DMS153 (cell line): Measurements from ENCODE around the gene CISD3.

ENCODE experiments used
- DNase-seq: peaks from one replicate; lab custom pipeline; 2025; lab: John Stamatoyannopoulos, UW

The CISD3 gene

GRCh38 chr17:38728290-38728831 is 1.8 kb upstream of the CISD3 start:
- no peak for DNase-seq

DNA sequence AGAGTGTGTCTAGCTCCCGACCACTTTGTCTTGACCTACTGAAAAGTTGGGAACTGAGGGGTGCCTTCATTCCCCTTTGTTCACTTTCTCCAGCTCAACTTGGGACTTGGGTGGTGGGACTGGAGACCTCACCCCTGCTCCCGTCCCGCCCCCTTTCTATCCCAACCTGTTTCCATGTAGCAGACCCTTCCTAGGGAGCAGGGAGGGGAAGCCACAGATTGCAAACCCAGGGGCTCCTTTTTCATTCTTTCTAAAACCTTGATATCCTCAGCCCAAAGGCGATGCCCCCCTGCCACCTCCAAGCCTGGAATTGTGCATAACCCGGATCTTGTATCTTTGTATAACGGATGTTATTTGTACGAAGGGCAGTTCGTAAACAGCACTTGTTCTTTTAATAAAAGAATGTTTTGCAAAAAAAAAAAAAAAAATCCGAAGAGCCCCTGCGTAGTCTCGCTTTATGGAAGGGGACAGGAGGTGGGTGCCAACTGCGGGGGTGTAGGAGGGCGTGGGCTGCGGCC is 714 bp upstream of the CISD3 start:
- DNase-seq = no peak

GRCh38 chr17:38730526-38731379 is 612 bp downstream of the CISD3 start:
- peak; percentile 61 for DNase-seq

DNA sequence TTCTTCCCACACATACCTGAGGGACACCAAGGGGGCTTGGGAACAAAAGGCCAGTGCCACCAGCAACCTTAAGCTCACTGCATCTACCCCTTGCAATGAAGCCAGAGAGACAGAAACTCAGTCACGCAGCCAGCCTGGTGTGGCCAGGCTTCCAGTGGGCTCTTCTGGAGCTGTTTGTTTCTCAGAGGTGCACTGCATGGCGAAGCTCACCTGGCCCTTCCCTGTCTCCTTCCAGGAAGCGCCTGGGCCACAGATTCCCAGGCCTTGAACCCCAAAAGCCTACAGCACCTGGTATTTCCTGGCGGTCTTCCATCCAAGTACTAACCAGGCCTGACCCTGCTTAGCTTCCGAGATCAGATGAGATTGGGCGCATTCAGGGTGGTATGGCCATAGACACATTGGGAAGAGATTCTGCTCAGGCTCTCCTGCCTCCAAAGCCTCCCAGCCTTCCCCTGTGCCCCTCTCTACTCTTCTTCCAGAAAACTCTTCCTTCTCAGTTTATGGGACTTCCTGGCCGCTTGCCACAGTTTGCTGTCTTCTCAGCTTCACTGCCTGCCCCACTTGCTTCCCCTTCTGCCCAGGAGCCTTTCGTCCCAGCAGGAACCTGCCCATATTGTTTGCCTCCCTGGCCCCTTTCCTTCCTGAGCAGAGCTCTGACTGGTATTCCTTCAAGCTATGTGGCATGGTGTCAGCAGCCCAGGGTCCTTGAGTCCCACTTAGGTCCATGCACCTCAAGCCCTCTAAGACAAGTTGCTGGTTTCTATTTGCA is 1.6 kb downstream of the CISD3 start:
- DNase-seq = no peak

DNA sequence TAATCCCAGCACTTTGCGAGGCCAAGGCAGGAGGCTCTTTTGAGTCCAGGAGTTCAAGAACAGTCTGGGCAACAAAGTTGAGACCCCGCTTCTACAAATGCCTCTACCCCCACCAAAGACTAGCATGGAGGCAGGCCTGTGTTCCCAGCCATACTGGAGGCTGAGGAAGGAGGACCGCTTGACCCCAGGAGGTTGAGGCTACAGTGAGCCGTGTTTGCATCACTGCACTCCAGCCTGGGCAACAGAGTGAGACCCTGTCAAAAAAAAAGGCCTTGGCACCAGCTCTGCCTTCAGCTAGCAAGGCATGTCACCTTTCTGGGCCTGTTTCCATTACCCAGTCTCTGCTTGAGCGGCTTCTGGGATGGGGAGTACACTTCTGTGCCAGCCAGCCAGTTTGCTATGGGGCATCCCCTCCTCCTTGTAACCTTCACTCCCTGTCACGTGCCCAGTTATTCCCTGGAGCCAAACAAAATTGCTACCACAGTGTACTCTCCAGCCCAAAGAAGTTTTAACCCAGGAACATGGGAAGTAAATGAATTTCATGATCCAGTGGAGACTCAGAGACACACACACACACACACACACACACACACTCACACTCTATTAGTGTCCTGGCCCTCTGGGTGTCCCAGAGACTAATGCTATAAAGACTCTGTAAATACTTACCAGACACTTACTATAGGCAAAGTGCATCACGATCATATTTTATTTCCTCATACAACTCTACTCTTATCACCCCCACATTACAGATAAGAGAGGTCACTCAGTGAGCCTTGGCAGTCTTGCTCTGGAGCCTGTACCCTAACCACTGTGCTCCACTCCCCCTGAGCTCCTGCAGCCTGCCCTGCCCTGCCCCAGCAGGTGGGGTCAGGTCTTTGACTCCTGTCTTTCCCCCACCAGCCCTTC is 2.5 kb downstream of the CISD3 start:
- DNase-seq = no peak

- no peak for DNase-seq
Measured at GRCh38 chr17:38733282-38733981, 3.3 kb downstream of the CISD3 start.

DNA sequence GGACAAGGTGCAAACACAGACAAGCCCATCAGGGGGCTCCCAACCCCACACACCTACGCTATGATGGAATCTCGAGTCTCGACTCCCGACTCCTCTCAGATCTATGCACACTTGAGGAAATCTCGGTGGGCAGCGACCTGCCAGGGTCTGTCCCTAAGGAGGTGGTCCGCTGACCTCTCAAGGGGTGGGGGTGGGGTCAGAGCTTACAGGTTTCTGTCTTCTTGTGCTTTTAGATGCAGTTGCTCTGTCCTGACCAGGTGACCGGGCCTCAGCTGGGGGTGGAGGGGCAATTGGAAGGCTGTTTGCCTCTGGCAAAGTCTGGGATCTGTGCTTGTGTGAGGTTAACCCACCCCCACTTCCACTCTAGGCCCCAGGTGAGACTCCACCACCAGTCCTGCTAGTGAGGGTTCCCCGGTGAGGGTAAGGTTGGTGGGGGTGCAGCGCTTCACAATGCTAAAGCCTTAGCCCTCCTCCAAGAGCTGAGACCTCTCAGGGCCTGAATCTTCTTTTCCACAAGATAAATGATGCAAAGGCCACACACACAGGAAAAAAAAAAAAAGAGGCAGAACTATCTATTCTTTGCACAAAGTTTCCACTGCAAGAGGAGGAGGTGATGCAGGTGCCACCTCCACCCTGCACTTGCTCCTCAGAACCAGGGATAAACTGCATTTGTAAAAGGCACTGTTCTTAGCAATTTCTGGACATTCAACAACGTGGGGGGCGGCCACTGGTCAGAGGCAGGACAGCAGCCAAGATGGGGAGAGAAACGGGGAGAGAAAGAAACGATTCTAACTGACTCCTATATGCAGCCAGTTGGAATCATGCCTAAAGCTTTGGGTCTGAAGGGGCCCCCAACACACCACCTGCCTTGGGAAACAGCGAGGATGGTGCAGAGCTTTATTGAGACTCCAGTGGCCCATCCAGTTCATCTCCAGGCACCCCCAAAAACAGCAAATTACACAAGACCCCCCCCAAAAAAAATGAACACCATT is 4.1 kb downstream of the CISD3 start:
- DNase-seq = no peak

DNA sequence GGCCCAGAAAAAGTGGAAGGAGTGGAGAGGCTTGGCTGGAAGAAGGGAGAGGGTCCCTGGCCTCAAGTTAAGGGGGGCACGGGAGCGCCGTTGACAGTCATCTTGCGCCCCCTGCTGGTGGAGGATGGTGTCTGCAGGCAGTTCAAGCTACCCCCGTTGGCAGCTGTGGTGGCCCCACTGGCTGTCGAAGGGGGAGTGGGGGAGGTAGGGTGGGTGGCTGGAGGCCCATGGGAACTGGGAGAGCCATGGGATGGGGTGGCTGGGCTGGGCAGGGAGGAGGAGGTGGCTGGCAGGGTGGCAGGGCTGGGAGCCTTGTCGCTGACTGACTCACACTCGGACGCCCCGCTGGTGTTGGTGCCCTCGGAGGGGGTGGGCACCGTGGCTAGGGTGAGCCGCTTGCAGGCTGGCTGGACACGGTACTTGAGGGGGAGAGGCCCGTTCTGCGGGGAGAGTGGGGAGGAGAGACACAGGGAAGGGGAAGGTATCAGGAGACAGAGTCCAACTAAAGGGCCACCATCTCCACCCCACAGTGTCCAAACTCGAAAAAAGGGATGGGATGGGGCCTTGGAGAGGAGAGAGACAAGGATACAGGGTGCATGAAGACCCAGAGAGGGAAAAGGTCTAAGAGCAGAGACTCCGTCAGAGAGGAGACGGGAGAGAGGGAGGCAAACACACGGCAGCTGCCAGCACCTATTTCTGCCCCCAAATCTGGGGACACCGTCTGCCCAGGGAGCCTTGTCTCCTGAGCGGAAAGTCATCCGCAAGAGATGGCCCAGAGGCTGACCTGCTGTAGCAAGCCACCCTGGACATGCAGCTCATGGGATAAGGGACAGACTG is 5.2 kb downstream of the CISD3 start:
- DNase-seq = no peak

GRCh38 chr17:38738007-38738662 is 8.0 kb downstream of the CISD3 start:
- DNase-seq = no peak

GRCh38 chr17:38738686-38739085 is 8.5 kb downstream of the CISD3 start:
- DNase-seq = no peak

DNA sequence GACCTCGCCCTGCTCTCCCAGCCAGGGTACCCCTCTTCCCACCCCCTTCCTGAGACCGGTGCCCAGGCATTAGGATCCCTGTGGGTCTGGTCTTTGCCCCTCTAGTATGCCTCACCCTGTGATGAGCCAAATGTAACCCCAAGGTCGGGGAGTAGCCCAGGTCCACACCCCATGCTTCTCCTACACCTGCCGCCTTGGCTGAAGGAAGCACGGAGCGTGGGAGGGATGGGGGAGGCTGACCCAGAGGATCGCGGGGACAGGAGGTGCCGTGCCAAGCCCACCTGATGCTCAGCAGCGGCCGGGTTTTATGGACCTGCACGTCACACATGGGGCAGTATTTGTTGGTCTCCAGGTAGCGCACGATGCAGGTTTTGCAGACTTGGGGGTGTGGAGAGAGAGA is 9.2 kb downstream of the CISD3 start:
- DNase-seq = no peak

- no peak for DNase-seq
Measured at GRCh38 chr17:38740044-38740443, 9.9 kb downstream of the CISD3 start.

DNA sequence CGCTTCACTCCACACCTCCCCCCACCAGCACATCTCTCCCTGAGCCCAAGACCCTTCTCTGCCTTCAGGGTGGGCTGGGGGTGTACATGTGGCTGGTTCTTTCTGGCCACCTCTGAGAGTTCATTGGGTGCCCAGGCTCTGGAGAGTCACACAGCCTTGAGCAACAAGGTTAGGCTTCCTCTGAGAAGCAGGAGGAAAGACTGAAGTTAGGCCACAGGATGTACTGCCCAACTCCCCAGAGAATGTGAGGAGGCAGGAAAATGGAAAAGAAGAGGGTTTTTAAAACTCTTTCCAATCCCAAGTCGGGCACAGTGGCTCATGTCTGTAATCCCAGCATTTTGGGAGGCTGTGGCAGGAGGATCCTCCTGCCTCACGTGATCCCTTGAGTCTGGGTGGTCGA is 10.7 kb downstream of the CISD3 start:
- no peak for DNase-seq

- DNase-seq = no peak
Measured at GRCh38 chr17:38741461-38741860, 11.3 kb downstream of the CISD3 start.

- no peak for DNase-seq
Measured at GRCh38 chr17:38741921-38742410, 11.8 kb downstream of the CISD3 start.

DNA sequence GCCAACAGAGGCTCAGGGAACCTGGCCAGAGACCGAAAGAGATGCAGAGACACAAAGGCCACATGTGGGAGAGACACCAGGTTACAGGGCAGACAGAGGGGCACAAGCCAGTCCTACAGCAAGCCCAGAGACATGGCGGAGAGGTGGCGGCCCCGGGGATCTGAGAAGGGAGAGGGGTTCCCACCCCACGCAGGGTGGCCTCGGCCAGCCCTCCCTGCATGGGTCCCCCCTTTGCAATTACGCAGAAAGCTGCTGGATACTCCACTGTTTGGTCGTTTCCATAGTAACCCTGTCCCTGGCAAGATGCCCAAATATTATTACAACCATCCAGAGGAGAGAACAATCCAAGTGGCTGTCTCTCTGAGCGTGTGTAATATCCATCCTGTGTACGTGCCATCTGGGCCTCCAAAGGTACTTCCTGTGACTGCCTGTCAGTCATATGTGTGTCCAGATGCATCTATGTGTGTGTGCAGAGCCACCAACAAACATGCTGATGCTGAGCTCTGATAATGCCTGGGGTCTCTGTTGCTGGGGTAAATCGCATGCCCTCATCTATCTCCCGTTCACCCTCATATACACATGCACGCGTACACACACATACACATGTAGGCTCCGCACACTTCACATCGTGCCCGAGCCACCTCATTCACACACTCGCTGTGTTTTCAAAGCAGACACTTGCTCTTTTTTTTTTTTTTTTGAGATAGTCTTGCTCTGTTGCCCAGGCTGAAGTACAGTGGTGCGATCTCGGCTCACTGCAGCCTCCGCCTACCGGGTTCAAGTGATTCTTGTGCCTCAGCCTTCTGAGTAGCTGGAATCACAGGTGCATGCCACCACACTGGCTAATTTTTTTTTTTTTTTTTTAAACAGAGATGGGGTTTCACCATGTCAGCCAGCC is 12.5 kb downstream of the CISD3 start:
- DNase-seq = peak; percentile 81

- peak; percentile 57 for DNase-seq
Measured at GRCh38 chr17:38743556-38744171, 13.5 kb downstream of the CISD3 start.
